GM23338 (cell line): Measurements from ENCODE around the gene IFT43. TPM values are rescaled to one million over a fixed set of nuclear protein-coding genes. Genes with fewer than 3 reads are reported as not detected.

Experiments used
- ATAC-seq: fragments of 200-7000 bp; cut with Tn5 transposase; 3 replicates; pipeline ENCODE4 v1.9.1; 2020
- DNase-seq: peaks from one replicate; pipeline ENCODE4 v3.0.0-alpha.2; 2015; ENCODE audit warnings: low spot score
- H2AFZ ChIP-seq: fragments of 200-600 bp; sonication (generic); 2 replicates; pipeline ENCODE4 v1.8.0; 2016; ENCODE audit warnings: antibody characterized with exemption, mild to moderate bottlenecking, moderate library complexity
- H3F3A ChIP-seq: fragments of 200-600 bp; sonication (generic); replicated peaks from 2 replicates; pipeline ENCODE4 v1.8.0; 2017; ENCODE audit warnings: antibody characterized with exemption, mixed run types, low read depth
- H3K27ac ChIP-seq: fragments of 200-600 bp; sonication (generic); 2 replicates; pipeline ENCODE4 v1.6.1; 2016; ENCODE audit warnings: low read depth
- H3K27me3 ChIP-seq: fragments of 200-600 bp; sonication (generic); 2 replicates; pipeline ENCODE4 v1.8.0; 2016; ENCODE audit warnings: mild to moderate bottlenecking, mixed run types, moderate library complexity; ENCODE audit not compliant: insufficient read depth
- H3K36me3 ChIP-seq: fragments of 200-600 bp; sonication (generic); 2 replicates; pipeline ENCODE4 v1.8.0; 2016; ENCODE audit warnings: mild to moderate bottlenecking; ENCODE audit not compliant: insufficient read depth
- H3K4me1 ChIP-seq: fragments of 200-600 bp; sonication (generic); 2 replicates; pipeline ENCODE4 v1.8.0; 2016; ENCODE audit warnings: mild to moderate bottlenecking, moderate library complexity; ENCODE audit not compliant: insufficient read depth
- H3K4me2 ChIP-seq: fragments of 200-600 bp; sonication (generic); 2 replicates; pipeline ENCODE4 v1.7.1; 2017; ENCODE audit warnings: mixed run types
- H3K4me3 ChIP-seq: fragments of 200-600 bp; sonication (generic); 2 replicates; pipeline ENCODE4 v1.6.1; 2016; ENCODE audit warnings: mixed run types
- H3K79me2 ChIP-seq: fragments of 200-600 bp; sonication (generic); replicated peaks from 2 replicates; pipeline ENCODE4 v1.8.0; 2017; ENCODE audit warnings: mild to moderate bottlenecking; ENCODE audit not compliant: insufficient read depth
- H3K9me2 ChIP-seq: fragments of 200-600 bp; sonication (generic); 2 replicates; pipeline ENCODE4 v1.8.0; 2017; ENCODE audit not compliant: insufficient read depth
- H4K20me1 ChIP-seq: fragments of 200-600 bp; sonication (generic); replicated peaks from 2 replicates; pipeline ENCODE4 v1.8.0; 2017; ENCODE audit warnings: mild to moderate bottlenecking; ENCODE audit not compliant: insufficient read depth
- H3K27ac Mint-ChIP-seq: 2 replicates; pipeline ENCODE4 v1.8.0; 2020; ENCODE audit warnings: inconsistent platforms, mild to moderate bottlenecking, moderate library complexity, mixed read lengths
- H3K27me3 Mint-ChIP-seq: 3 replicates; pipeline ENCODE4 v1.8.0; 2022; ENCODE audit warnings: low read depth, mild to moderate bottlenecking, moderate library complexity, mixed read lengths, inconsistent platforms; ENCODE audit not compliant: insufficient read depth, poor library complexity
- H3K36me3 Mint-ChIP-seq: 3 replicates; pipeline ENCODE4 v1.8.0; 2021; ENCODE audit warnings: low read depth, mild to moderate bottlenecking, inconsistent platforms, moderate library complexity, mixed read lengths
- H3K4me1 Mint-ChIP-seq: 3 replicates; pipeline ENCODE4 v1.8.0; 2020; ENCODE audit warnings: mild to moderate bottlenecking, inconsistent platforms, mixed read lengths
- H3K4me3 Mint-ChIP-seq: 3 replicates; pipeline ENCODE4 v1.8.0; 2021; ENCODE audit warnings: moderate library complexity, mild to moderate bottlenecking, inconsistent platforms, mixed read lengths
- H3K9me3 Mint-ChIP-seq: 3 replicates; pipeline ENCODE4 v1.8.0; 2020; ENCODE audit warnings: moderate library complexity, mild to moderate bottlenecking, inconsistent platforms, mixed read lengths
- CREB1 ChIP-seq: fragments of 250-450 bp; sonication (Bioruptor Pico); IDR thresholded peaks from 2 replicates; pipeline ENCODE4 v1.5.0; 2020; ENCODE audit warnings: low read depth, mild to moderate bottlenecking, moderate library complexity
- ETS1 ChIP-seq: IDR thresholded peaks from 2 replicates; pipeline ENCODE4 v1.6.1; 2016; ENCODE audit warnings: antibody characterized with exemption
- EZH2 ChIP-seq: fragments of 200-600 bp; sonication (generic); IDR thresholded peaks from one replicate; pipeline ENCODE4 v1.8.0; 2017; ENCODE audit warnings: antibody characterized with exemption, mild to moderate bottlenecking, low read depth; ENCODE audit not compliant: unreplicated experiment
- JUNB ChIP-seq: IDR thresholded peaks from one replicate; pipeline ENCODE4 v1.6.1; 2016; ENCODE audit warnings: antibody characterized with exemption; ENCODE audit not compliant: unreplicated experiment
- NANOG ChIP-seq: IDR thresholded peaks from 2 replicates; pipeline ENCODE4 v1.6.1; 2016; ENCODE audit warnings: antibody characterized with exemption, borderline replicate concordance
- POLR2AphosphoS5 ChIP-seq: IDR thresholded peaks from 2 replicates; pipeline ENCODE4 v1.6.1; 2016; ENCODE audit warnings: antibody characterized with exemption, low read depth
- STAT1 ChIP-seq: IDR thresholded peaks from one replicate; pipeline ENCODE4 v1.6.1; 2016; ENCODE audit warnings: antibody characterized with exemption; ENCODE audit not compliant: unreplicated experiment
- ZNF331 ChIP-seq: fragments of 250-450 bp; sonication (Bioruptor Pico); IDR thresholded peaks from 2 replicates; pipeline ENCODE4 v1.5.0; 2020; ENCODE audit warnings: low read depth, mild to moderate bottlenecking, moderate library complexity
- polyA plus RNA-seq: library from polyadenylated mRNA; unstranded; fragments of >200 nt; fragmentation: Nextera tagmentation; extraction: Ambion mirVana; gene quantifications from 2 replicates; pipeline ENCODE4 v1.2.1, GENCODE V29; 2016
- total RNA-seq: library from RNA; depleted of rRNA; stranded (reverse); fragments of >200 nt; shearing (Covaris generic); gene quantifications from 2 replicates; pipeline ENCODE4 v1.2.3, GENCODE V29; 2014
- TF ChIP-seq, protein P1 (sequence below): fragments of 250-450 bp; sonication (Bioruptor Pico); IDR thresholded peaks from 2 replicates; pipeline ENCODE4 v1.5.0; 2020; ENCODE audit warnings: mild to moderate bottlenecking, moderate library complexity
- TF ChIP-seq, protein P2 (sequence below): IDR thresholded peaks from one replicate; pipeline ENCODE4 v1.6.1; 2018; ENCODE audit warnings: antibody characterized with exemption; ENCODE audit not compliant: unreplicated experiment

Gene IFT43
- total and polyA plus RNA-seq, 2 experiments from 2014 or later: 21.5 to 43.1 TPM

- Mint-ChIP-seq H3K27ac (no peak overlapping the region), H3K27me3 (peaks cover 2% of the 10 kb centered on the region), H3K4me3 (no peak overlapping the region), H3K36me3 (peaks cover 12% of the 10 kb centered on the region; the same call in 2 of the 3 replicates), H3K4me1 (peaks cover 17% of the 10 kb centered on the region; the same call in 2 of the 3 replicates), H3K9me3 (no peaks in the 10 kb centered on the region)
- H3K27ac ChIP-seq: no peak overlapping the region
- H2AFZ ChIP-seq: no peak overlapping the region
- peaks cover 22% of the 10 kb centered on the region for H3K4me1 ChIP-seq
- TF ChIP-seq ETS1 (no peak), POLR2AphosphoS5 (no peak), EZH2 (no peak)
- H3K9me2 ChIP-seq: 0 out of 2 replicates have a peak, but pooled peaks cover 4% of the 10 kb centered on the region
- H3F3A ChIP-seq: no peaks in the 10 kb centered on the region
- H3K36me3 ChIP-seq: no peaks in the 10 kb centered on the region
- H3K4me2 ChIP-seq: no peak overlapping the region
- no peak for ATAC-seq
- H3K4me3 ChIP-seq: no peak overlapping the region
- H4K20me1 ChIP-seq: no peaks in the 10 kb centered on the region
- no peak for DNase-seq
- no peaks in the 10 kb centered on the region for H3K27me3 ChIP-seq
- no peaks in the 10 kb centered on the region for H3K79me2 ChIP-seq
Observed at GRCh38 chr14:76015191-76015590, 29.6 kb downstream of the IFT43 start.

DNA sequence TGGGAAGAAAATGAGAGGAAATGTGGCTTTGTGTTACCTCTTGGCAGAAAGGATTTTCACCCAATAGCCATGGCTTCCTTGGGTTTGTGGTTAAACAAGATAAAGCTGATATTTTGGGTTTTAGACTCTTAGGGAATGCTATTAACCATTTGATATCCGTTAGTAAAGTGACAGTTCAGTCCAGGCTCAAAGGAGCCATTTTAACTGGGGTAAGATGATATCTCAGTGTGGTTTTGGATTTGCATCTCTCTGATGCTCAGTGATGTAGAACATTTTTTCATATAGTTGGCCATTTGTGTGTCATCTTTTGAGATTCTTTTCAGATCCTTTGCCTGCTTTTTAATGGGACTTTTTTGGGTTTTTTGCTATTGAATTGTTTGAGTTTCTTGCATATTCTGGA lies 30.1 kb downstream of the IFT43 start:
- no peak overlapping the region for H2AFZ ChIP-seq
- H3K4me2 ChIP-seq: no peak overlapping the region
- no peaks in the 10 kb centered on the region for H4K20me1 ChIP-seq
- no peak overlapping the region for H3K27ac ChIP-seq
- peaks cover 22% of the 10 kb centered on the region for H3K4me1 ChIP-seq
- TF ChIP-seq STAT1: no peak
- no peak for TF ChIP-seq ZNF331 (CRISPR knock-in tag)
- TF ChIP-seq NANOG: no peak
- TF ChIP-seq POLR2AphosphoS5: no peak
- TF ChIP-seq CREB1 (CRISPR knock-in tag): no peak
- no peak for TF ChIP-seq EZH2
- TF ChIP-seq, protein P1, sequence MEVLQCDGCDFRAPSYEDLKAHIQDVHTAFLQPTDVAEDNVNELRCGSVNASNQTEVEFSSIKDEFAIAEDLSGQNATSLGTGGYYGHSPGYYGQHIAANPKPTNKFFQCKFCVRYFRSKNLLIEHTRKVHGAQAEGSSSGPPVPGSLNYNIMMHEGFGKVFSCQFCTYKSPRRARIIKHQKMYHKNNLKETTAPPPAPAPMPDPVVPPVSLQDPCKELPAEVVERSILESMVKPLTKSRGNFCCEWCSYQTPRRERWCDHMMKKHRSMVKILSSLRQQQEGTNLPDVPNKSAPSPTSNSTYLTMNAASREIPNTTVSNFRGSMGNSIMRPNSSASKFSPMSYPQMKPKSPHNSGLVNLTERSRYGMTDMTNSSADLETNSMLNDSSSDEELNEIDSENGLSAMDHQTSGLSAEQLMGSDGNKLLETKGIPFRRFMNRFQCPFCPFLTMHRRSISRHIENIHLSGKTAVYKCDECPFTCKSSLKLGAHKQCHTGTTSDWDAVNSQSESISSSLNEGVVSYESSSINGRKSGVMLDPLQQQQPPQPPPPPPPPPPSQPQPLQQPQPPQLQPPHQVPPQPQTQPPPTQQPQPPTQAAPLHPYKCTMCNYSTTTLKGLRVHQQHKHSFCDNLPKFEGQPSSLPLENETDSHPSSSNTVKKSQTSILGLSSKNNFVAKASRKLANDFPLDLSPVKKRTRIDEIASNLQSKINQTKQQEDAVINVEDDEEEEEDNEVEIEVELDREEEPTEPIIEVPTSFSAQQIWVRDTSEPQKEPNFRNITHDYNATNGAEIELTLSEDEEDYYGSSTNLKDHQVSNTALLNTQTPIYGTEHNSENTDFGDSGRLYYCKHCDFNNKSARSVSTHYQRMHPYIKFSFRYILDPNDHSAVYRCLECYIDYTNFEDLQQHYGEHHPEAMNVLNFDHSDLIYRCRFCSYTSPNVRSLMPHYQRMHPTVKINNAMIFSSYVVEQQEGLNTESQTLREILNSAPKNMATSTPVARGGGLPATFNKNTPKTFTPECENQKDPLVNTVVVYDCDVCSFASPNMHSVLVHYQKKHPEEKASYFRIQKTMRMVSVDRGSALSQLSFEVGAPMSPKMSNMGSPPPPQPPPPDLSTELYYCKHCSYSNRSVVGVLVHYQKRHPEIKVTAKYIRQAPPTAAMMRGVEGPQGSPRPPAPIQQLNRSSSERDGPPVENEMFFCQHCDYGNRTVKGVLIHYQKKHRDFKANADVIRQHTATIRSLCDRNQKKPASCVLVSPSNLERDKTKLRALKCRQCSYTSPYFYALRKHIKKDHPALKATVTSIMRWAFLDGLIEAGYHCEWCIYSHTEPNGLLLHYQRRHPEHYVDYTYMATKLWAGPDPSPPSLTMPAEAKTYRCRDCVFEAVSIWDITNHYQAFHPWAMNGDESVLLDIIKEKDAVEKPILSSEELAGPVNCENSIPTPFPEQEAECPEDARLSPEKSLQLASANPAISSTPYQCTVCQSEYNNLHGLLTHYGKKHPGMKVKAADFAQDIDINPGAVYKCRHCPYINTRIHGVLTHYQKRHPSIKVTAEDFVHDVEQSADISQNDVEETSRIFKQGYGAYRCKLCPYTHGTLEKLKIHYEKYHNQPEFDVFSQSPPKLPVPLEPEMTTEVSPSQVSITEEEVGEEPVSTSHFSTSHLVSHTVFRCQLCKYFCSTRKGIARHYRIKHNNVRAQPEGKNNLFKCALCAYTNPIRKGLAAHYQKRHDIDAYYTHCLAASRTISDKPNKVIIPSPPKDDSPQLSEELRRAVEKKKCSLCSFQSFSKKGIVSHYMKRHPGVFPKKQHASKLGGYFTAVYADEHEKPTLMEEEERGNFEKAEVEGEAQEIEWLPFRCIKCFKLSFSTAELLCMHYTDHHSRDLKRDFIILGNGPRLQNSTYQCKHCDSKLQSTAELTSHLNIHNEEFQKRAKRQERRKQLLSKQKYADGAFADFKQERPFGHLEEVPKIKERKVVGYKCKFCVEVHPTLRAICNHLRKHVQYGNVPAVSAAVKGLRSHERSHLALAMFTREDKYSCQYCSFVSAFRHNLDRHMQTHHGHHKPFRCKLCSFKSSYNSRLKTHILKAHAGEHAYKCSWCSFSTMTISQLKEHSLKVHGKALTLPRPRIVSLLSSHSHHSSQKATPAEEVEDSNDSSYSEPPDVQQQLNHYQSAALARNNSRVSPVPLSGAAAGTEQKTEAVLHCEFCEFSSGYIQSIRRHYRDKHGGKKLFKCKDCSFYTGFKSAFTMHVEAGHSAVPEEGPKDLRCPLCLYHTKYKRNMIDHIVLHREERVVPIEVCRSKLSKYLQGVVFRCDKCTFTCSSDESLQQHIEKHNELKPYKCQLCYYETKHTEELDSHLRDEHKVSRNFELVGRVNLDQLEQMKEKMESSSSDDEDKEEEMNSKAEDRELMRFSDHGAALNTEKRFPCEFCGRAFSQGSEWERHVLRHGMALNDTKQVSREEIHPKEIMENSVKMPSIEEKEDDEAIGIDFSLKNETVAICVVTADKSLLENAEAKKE (CRISPR knock-in tag): no peak
- TF ChIP-seq, protein P2, sequence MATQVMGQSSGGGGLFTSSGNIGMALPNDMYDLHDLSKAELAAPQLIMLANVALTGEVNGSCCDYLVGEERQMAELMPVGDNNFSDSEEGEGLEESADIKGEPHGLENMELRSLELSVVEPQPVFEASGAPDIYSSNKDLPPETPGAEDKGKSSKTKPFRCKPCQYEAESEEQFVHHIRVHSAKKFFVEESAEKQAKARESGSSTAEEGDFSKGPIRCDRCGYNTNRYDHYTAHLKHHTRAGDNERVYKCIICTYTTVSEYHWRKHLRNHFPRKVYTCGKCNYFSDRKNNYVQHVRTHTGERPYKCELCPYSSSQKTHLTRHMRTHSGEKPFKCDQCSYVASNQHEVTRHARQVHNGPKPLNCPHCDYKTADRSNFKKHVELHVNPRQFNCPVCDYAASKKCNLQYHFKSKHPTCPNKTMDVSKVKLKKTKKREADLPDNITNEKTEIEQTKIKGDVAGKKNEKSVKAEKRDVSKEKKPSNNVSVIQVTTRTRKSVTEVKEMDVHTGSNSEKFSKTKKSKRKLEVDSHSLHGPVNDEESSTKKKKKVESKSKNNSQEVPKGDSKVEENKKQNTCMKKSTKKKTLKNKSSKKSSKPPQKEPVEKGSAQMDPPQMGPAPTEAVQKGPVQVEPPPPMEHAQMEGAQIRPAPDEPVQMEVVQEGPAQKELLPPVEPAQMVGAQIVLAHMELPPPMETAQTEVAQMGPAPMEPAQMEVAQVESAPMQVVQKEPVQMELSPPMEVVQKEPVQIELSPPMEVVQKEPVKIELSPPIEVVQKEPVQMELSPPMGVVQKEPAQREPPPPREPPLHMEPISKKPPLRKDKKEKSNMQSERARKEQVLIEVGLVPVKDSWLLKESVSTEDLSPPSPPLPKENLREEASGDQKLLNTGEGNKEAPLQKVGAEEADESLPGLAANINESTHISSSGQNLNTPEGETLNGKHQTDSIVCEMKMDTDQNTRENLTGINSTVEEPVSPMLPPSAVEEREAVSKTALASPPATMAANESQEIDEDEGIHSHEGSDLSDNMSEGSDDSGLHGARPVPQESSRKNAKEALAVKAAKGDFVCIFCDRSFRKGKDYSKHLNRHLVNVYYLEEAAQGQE: no peak
- no peak for TF ChIP-seq JUNB
- TF ChIP-seq ETS1: no peak
- H3K4me3 ChIP-seq: no peak overlapping the region
- no peaks in the 10 kb centered on the region for H3K27me3 ChIP-seq
- H3F3A ChIP-seq: no peaks in the 10 kb centered on the region
- no peak for DNase-seq
- 0 out of 2 replicates have a peak, but pooled peaks cover 4% of the 10 kb centered on the region for H3K9me2 ChIP-seq
- H3K4me1 Mint-ChIP-seq: peaks cover 17% of the 10 kb centered on the region; the same call in 2 of the 3 replicates
- H3K36me3 ChIP-seq: no peaks in the 10 kb centered on the region
- no peak overlapping the region for H3K27ac Mint-ChIP-seq
- ATAC-seq: no peak
- peaks cover 2% of the 10 kb centered on the region for H3K27me3 Mint-ChIP-seq
- peaks cover 16% of the 10 kb centered on the region; the same call in 2 of the 3 replicates for H3K36me3 Mint-ChIP-seq
- H3K4me3 Mint-ChIP-seq: no peak overlapping the region
- H3K9me3 Mint-ChIP-seq: no peaks in the 10 kb centered on the region
- H3K79me2 ChIP-seq: no peaks in the 10 kb centered on the region
